ENCODE data around the gene PREX1.

The PREX1 gene

DNA sequence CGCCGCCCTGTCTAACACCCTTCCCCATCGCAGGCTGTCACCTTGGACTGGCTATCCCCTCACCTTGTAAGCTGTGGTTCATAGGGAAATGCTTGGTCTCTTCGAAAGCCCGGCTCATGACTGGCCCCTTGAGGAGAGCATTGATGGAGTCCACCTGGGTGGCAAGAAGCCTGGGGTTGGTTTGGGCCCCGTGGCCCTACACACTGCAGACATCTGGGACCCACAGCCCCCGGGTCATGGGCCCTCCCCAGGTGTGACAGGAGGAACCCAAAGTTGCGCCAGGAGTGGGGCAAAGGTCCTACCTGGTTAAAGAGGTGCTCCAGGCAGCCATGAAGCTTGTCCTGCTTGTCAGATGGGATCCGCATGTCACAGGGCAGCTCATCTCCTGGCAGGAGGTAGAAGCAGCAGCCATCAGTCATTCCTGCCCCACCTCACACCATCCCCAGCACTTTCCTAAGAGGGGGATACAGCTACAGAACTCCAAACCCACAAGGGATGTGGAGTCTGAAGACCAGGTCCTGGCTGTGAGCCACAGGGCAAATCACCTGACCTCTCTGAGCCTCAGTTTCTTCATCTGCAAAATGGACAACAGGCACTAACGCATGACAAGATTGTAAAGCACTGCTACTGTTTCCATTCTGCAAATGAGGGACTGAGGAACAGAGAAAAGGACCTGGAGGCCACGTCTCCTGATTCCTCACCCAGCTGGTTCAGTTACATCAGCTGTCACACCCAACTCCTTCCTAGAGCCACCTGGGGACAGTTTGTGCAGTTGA lies 185.5 kb downstream of the PREX1 start:
- Mint-ChIP-seq H3K9me3 (no peaks in the 10 kb centered on the region), H3K4me1 (ENCODE audit: low read depth) (no peaks in the 10 kb centered on the region), H3K27ac (no peak overlapping the region), H3K27me3 (no peaks in the 10 kb centered on the region), H3K36me3 (ENCODE audit: low read depth) (peaks cover 76% of the 10 kb centered on the region), H3K4me3 (no peak overlapping the region)
- DNase-seq: no peak

GRCh38 chr20:48640871-48641270 lies 186.9 kb downstream of the PREX1 start:
- H3K4me1 Mint-ChIP-seq (ENCODE audit: low read depth): no peaks in the 10 kb centered on the region
- DNase-seq: no peak
- H3K9me3 Mint-ChIP-seq: no peaks in the 10 kb centered on the region
- H3K27me3 Mint-ChIP-seq: no peaks in the 10 kb centered on the region
- peaks cover 73% of the 10 kb centered on the region for H3K36me3 Mint-ChIP-seq (ENCODE audit: low read depth)
- H3K4me3 Mint-ChIP-seq: no peak overlapping the region
- no peak overlapping the region for H3K27ac Mint-ChIP-seq

GRCh38 chr20:48639899-48640298 lies 187.9 kb downstream of the PREX1 start:
- Mint-ChIP-seq H3K27ac (peak overlapping the region; percentile 12), H3K36me3 (ENCODE audit: low read depth) (peaks cover 73% of the 10 kb centered on the region), H3K27me3 (no peaks in the 10 kb centered on the region), H3K9me3 (no peaks in the 10 kb centered on the region), H3K4me3 (no peak overlapping the region), H3K4me1 (ENCODE audit: low read depth) (peaks cover 1% of the 10 kb centered on the region)
- no peak for DNase-seq

DNA sequence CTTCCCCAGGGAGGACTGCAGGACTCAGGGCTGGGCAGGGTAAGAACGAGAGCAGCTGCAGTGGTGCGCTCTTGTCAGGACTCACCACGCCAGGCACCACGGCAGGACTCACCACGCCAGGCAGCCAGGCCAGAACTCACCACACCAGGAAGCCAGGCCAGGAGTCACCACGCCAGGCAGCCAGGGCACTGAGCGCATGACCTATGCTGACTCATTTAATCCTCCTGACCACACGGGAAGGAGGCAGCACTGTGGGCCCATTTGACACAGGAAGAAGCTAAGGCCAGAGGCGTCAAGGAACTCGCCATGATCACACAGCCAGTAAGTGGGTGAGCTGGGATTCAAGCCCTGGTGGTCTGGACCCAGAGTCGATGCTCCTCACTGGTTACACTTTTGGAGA lies 189.3 kb downstream of the PREX1 start:
- no peak for DNase-seq
- Mint-ChIP-seq H3K4me3 (no peak overlapping the region), H3K27me3 (no peaks in the 10 kb centered on the region), H3K4me1 (ENCODE audit: low read depth) (peaks cover 1% of the 10 kb centered on the region), H3K36me3 (ENCODE audit: low read depth) (peaks cover 68% of the 10 kb centered on the region), H3K27ac (peak overlapping the region; percentile 36), H3K9me3 (no peaks in the 10 kb centered on the region)

- H3K4me1 Mint-ChIP-seq (ENCODE audit: low read depth): peaks cover 1% of the 10 kb centered on the region
- H3K9me3 Mint-ChIP-seq: no peaks in the 10 kb centered on the region
- no peak overlapping the region for H3K27ac Mint-ChIP-seq
- H3K36me3 Mint-ChIP-seq (ENCODE audit: low read depth): peaks cover 76% of the 10 kb centered on the region
- no peak overlapping the region for H3K4me3 Mint-ChIP-seq
- no peaks in the 10 kb centered on the region for H3K27me3 Mint-ChIP-seq
- no peak for DNase-seq
These were observed 190.3 kb downstream of the PREX1 start for GRCh38 chr20:48637461-48637860.

GRCh38 chr20:48636301-48636700 lies 191.5 kb downstream of the PREX1 start:
- Mint-ChIP-seq H3K4me1 (ENCODE audit: low read depth) (peaks cover 1% of the 10 kb centered on the region), H3K27ac (no peak overlapping the region), H3K27me3 (no peaks in the 10 kb centered on the region), H3K4me3 (no peak overlapping the region), H3K9me3 (no peaks in the 10 kb centered on the region), H3K36me3 (ENCODE audit: low read depth) (peaks cover 74% of the 10 kb centered on the region)
- no peak for DNase-seq

GRCh38 chr20:48635791-48636267 lies 192.0 kb downstream of the PREX1 start:
- H3K36me3 Mint-ChIP-seq (ENCODE audit: low read depth): peaks cover 74% of the 10 kb centered on the region
- DNase-seq: peak; percentile 76
- H3K9me3 Mint-ChIP-seq: no peaks in the 10 kb centered on the region
- no peak overlapping the region for H3K4me3 Mint-ChIP-seq
- no peaks in the 10 kb centered on the region for H3K27me3 Mint-ChIP-seq
- H3K4me1 Mint-ChIP-seq (ENCODE audit: low read depth): peaks cover 1% of the 10 kb centered on the region
- H3K27ac Mint-ChIP-seq: peak overlapping the region; percentile 30

DNA sequence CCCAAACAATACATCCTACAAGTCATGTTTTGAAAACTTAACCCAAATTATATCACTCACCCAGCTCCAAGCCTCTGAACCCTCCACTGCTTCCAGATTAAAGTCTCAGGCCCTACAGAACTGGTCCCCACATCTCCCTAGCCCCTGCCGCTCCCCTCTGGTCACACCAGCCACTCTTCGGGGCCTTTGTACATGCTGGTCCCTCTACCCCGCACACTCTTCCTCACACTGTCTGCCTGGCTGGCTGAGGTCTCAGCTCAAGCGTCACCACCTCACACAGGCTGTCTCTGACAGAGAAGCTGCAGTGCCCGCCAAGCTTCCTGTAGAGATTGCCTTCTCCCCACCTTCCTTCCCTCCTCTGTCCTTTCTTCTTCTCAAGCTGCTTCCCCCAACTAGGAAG lies 192.4 kb downstream of the PREX1 start:
- H3K4me3 Mint-ChIP-seq: no peak overlapping the region
- H3K27ac Mint-ChIP-seq: peak overlapping the region; percentile 30
- peaks cover 1% of the 10 kb centered on the region for H3K4me1 Mint-ChIP-seq (ENCODE audit: low read depth)
- no peaks in the 10 kb centered on the region for H3K9me3 Mint-ChIP-seq
- no peak for DNase-seq
- H3K27me3 Mint-ChIP-seq: no peaks in the 10 kb centered on the region
- peaks cover 74% of the 10 kb centered on the region for H3K36me3 Mint-ChIP-seq (ENCODE audit: low read depth)

- no peak for DNase-seq
- Mint-ChIP-seq H3K9me3 (no peaks in the 10 kb centered on the region), H3K27ac (peak overlapping the region; percentile 30), H3K27me3 (no peaks in the 10 kb centered on the region), H3K4me3 (no peak overlapping the region), H3K4me1 (ENCODE audit: low read depth) (peaks cover 1% of the 10 kb centered on the region), H3K36me3 (ENCODE audit: low read depth) (peaks cover 75% of the 10 kb centered on the region)
These were observed 193.2 kb downstream of the PREX1 start for GRCh38 chr20:48634641-48635040.

DNA sequence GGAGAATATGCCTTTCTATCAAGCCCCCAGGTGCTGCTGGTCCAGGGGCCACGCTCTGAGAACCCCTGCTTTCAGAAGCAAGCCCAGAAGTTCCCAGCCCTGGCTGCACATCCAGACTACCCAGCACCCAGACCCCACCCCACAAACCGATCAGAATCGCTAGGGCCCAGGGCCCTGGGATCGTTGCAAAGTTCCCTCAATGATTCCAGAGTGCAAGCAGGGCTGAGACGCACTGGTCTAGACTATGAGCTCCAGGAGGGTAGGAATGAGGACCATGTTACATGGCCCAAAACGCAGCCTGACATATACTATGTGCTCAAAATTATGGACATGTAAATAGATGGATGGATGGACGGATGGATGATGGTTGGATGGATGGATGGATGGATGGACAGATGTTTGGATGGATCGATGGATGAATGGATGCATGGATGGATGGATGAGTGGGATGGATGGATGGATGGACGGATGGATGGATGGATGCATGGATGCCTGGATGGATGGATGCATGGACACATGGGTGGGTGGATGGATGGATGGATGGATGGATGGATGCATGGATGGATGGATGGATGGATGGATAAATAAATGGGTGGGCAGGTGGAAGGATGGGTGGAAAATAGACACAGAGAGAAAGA lies 194.1 kb downstream of the PREX1 start:
- Mint-ChIP-seq H3K27me3 (no peaks in the 10 kb centered on the region), H3K4me1 (ENCODE audit: low read depth) (peaks cover 1% of the 10 kb centered on the region), H3K9me3 (no peaks in the 10 kb centered on the region), H3K36me3 (ENCODE audit: low read depth) (peaks cover 75% of the 10 kb centered on the region), H3K4me3 (no peak overlapping the region), H3K27ac (peak overlapping the region; percentile 9)
- DNase-seq: no peak

DNA sequence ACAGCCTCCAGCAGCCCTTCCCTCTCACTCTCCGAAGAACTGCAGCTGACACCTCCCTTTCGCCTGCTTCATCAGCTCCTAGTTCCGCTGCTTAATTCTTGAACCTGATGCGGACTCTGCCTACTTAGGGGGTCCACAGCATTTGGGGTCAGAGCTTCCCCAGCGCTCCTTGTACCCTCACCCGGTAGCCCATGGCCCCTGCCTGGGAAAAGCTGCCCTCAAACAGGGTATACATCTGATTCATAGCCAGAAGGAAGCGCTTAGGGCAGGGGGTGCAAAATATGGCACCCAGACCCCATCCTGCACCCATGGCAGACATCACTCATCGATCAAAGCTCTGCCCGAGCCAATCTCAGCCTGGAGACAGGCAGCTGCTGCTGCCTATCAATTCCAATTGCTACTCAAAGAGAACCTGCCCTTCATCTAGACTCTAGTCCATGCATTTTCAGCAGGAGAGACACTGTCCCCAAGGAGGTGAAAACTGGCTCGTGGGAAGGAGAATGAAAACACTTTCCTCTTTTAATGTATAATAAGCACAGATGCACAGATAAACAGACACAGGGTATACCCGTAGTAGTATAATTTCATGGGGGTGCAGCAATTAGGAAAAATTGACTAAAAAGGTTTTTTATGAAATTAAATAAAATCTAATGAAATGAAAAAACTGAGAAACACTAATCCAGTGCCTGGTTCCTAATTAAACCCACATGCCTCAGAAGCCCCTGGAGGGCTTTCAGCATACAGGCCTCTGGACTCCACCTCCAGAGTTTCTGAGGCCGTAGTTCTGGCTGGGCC lies 194.8 kb downstream of the PREX1 start:
- DNase-seq: no peak
- no peaks in the 10 kb centered on the region for H3K27me3 Mint-ChIP-seq
- peak overlapping the region; percentile 59 for H3K27ac Mint-ChIP-seq
- H3K4me3 Mint-ChIP-seq: no peak overlapping the region
- H3K36me3 Mint-ChIP-seq (ENCODE audit: low read depth): peaks cover 75% of the 10 kb centered on the region
- H3K4me1 Mint-ChIP-seq (ENCODE audit: low read depth): peaks cover 1% of the 10 kb centered on the region
- no peaks in the 10 kb centered on the region for H3K9me3 Mint-ChIP-seq

DNA sequence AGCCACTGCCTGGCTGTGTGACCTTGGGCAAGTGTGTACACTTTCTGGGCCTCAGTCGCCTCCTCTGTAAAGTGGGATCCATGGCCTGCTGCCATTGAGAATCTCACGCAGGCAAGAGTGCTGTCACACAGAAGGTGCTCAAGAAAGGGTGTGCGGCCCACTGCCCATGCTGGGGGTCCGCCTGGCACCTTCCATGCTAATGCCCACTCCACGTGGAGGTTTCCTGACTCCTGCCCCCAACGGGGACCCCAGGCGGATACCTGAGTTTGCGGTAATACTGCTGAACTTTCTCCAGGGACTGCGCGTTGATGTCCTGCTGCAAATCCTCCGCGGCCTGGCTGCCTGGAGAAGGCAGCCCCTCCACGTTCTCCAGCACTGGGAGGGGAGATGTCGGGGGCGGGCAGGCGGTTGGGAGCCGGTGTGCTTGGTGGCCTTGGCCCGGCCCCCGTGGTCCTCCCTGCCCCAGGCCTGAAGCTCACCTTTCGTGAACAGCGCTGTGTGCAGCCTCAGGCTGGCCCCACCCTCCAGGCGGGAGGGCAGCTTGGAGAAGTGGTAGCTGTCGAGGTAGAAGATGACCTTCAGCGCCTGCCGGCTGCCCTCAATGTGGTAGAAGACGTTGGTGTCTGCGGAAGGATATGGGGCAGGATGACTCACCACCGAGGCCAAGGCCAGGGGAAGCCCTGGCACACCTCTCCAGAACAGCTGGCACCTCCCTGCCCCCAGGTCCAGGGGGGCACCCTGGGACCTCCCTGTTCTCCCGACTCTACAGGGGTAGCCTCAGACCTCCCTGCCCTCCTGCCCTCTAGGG lies 195.6 kb downstream of the PREX1 start:
- Mint-ChIP-seq H3K36me3 (ENCODE audit: low read depth) (peaks cover 71% of the 10 kb centered on the region), H3K27ac (peak overlapping the region; percentile 59), H3K9me3 (no peaks in the 10 kb centered on the region), H3K4me3 (no peak overlapping the region), H3K27me3 (no peaks in the 10 kb centered on the region), H3K4me1 (ENCODE audit: low read depth) (peaks cover 2% of the 10 kb centered on the region)
- no peak for DNase-seq

DNA sequence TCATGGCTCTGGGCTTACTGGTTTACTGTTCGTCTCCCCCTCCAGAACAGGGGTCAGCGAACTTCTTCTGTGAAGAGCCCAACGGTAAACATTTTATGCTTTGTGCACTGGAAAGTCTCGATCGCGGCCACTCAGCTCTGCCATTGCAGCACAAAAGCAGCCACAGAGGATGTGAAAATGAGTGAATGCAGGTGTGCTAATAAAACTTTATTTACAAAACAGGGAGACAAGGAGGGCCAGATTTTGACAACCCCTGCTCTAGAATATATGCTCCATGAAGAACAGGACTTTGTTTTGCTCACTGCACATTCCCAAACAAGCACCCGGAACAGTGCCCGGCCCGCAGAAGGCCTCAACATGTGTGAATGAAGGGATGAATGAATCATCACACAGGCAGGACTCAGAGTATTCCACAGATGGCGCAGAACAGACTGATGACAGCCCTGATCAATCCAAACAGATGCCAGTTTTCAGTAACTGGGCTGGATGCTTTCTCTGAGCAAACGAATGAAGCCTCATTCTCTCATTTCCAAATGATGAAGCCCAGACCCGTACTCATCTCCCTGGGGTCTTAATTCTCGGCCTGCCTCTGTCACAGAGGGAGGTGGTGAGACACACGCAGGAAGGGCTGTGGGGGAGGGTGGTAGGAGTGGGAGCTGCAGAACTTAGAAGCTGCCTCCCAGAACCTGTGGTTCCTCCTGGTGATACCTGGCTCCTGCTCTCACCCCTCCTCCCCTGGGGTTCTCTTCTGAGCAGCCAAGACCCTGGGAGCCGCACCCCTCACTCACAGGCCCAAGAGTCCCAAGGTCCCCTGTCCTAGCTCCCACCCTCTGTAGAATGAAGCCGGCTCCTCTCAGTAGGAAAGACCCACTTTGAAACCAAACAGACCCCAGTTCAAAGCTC lies 196.4 kb downstream of the PREX1 start:
- Mint-ChIP-seq H3K4me3 (no peak overlapping the region), H3K36me3 (ENCODE audit: low read depth) (peaks cover 73% of the 10 kb centered on the region), H3K9me3 (no peaks in the 10 kb centered on the region), H3K4me1 (ENCODE audit: low read depth) (peaks cover 10% of the 10 kb centered on the region), H3K27me3 (no peaks in the 10 kb centered on the region), H3K27ac (peak overlapping the region; percentile 10)
- DNase-seq: no peak
